ENCODE data around the gene TMEM59L.

The TMEM59L gene

DNA sequence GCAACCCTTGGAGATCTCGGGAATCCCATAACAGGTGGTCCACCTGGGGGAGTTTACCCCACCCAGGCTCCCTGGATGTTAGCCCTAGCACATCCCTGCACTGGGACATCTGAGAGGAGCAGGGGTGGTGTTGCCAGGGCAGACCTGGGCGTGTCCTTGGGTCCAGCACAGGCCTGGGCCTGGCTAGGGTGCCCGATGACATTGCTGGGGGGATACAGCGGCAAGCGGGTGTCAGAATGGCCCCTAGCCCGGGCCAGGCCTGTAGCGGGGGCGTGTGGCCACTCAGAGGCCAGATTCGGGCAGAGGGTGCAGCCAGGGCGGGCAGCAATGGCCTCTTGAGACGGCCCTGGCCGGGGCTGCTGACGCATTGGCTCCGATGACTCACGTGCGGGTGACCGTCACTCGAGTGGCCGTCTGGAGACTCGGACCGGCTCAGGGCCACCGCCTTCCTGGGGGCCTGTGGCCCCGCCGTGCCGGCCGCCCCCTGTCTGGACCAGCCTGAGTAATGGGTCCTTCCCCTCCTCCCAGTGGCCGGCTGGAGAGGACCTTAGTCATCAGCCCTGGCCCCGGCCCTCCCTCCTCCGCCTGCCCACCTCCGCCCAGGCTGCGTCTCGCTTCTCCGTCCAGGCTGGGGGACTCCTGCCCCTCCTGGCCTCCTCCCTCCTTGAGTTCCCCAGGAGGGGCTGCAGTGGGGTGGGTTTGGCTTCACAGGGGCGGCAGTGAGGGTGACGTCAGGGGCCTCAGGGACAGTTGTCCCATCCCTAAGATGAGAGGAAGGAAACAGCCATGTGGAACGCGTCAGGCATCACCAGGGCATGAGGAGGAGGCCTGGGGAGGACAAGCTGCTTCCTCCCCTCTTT, 47.6 kb downstream of the TMEM59L start:
- no peak for DNase-seq

DNA sequence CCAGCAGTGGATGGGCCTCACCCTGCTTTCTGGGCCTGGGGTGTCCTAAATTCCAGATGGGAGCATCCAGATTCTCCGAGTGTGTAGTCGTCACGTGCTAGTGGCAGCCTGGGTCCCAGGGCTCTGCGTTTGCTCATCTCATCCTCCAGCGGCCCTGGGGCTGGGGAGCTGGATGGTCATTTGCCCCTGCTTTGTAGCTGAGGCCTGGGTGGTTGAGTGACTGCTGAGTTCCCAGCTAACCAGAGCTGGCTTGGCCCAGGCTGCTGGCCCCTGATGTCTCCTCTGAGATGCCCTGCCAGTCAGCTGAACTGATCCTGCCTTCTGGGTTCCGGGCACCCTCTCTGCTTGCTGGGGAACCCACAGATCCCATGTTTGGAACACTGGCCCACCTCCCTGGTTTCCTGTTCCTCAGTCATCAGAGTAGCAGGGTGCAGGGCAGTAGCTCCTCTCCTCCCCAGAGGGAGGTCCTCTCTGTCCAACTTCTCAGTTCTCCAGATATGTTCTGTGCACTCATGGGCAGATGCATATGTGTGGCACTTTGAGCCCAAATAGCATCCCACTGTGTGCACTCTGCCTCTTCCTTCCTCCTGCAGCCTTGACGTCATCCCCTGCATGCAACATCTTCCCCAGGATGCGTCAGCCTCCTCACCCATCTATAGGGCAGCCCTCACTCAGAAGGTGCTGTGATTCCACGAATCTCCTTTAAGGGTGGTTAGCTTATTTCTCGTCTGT, 48.4 kb downstream of the TMEM59L start:
- DNase-seq, result no peak

DNA sequence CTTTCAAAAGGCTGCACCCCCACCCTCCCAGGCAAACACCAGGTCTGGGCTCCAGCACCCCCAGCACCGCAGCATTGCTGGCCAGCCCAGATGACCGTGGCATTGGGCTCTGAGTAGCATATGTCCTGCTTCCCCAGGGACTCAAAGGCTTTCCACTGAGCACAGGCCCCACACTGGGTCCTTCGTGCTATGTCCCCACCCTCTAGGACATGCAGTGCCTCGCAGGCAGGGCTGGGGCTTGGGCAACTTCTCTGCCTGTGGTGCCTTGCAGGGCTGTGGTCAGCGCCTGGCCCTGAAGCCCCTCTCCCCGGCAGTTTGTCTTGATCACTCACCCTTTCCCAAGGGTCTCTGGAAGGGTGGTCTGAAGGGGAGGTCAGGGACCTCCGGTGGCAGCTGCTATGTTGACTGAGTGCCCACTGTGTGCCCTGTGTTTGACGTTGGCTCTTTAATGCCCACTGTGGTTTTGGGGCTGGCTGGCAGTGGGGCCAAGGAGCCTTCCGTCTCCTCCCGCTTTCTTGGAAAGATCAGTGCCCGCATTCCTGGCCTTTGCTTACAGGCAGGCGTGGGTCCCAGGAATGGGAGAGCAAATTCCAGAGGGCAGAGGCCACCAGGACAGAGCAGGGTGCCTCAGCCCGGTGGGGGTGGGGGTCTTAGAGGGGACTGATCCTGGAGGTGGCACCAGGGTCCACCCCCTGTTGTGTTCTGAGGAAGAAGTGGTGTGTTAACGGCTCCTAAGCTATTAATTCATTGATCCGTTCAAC, 50.5 kb downstream of the TMEM59L start:
- no peak for DNase-seq

DNA sequence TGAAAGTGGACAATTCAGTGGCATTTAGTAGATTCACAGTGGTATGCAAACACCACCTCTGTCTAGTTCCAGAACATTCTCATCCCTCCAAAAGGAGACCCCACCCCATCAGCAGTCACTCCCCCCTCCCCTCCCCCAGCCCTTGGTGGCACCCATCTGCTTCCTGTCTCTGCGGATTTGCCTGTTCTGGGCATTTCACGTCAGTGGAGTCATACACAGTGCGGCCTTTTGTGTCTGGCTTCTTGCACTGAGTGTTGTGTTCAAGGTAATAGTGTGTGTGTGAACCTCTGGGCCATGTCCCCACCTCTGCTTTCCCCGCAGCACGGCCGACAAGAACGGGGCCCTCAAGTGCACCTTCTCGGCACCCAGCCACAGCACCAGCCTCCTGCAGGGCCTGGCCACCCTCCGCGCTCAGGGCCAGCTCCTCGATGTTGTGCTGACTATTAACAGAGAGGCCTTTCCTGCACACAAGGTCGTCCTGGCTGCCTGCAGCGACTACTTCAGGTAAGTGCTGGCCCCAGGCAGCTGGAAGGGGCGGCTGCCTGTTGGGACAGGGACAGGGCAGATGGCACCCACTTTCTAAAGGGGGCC, 51.4 kb downstream of the TMEM59L start:
- no peak for DNase-seq

DNA sequence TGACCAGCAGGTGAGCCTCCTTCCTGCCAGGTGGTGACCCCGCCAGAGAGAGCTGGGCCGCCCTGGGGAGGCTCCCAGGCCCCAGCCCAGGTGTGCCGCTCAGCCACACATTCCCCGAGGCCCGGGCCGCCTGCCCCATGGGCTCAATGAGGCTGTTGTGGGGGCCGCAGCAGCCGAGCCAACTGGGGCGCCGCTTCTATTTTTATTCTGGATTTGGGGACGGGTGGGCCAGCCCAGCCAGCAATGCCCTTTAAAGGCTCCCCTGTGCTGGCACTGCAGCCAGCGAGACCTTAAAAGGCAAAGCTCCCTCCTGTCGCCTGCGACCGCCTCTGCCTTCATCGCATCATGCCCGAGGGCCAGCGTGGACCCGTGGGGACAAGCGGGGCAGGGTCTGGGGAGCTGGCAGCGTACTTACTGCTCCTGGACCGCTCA, 53.1 kb downstream of the TMEM59L start:
- no peak for DNase-seq

DNA sequence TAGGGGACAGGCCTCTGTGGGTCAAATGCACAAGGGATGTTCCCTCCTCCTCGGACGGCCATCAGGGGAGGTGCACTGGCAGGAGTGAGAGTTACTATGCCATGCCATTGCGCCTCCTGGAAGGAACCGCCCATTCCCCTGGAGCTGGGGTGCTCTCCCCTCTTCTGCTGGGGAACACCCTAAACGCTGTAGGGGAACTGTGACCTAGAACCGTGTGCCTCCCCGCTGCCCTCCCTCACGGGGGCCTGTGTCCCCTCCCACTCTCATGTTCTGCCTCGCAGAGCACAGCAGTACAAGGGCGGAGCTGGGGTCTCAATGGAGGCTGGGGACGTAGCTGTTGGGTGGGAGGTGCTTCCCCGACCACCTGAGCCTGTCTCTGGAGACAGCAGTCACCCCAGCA, 53.6 kb downstream of the TMEM59L start:
- DNase-seq, result no peak

DNA sequence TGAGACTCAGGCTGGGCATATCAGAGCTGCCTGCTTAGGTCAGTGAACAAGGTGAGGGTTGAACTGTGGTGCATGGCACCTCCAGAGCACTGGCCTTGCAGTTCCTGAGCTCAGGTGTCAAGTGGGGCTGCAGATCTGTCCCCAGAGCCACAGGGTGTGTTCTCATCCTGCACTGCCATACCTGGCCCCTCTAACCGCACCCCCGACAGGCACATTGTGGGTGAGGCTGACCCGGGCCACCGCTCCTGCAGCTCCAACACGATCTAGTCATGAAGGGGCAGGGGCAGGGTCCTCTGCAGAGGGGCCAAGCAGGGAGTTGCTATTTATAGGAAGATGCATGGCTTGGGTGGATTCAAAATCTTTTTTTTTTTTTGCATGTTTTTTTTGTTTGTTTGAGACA, 54.1 kb downstream of the TMEM59L start:
- no peak for DNase-seq

DNA sequence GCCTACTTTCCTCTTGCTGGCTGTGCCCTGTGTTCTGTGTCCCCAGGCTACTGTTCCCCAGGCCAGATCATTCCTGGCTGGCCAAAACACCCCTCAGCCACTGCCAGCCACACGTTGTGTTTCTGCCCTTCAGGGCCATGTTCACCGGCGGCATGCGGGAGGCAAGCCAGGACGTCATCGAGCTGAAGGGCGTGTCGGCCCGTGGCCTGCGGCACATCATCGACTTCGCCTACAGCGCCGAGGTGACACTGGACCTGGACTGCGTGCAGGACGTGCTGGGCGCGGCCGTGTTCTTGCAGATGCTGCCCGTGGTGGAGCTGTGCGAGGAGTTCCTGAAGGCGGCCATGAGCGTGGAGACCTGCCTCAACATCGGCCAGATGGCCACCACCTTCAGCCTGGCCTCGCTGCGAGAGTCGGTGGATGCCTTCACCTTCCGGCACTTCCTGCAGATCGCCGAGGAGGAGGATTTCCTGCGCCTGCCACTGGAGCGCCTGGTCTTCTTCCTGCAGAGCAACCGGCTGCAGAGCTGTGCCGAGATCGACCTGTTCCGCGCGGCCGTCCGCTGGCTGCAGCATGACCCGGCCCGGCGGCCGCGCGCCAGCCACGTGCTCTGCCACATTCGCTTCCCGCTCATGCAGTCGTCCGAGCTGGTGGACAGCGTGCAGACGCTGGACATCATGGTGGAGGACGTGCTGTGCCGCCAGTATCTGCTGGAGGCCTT, 55.0 kb downstream of the TMEM59L start:
- DNase-seq, result no peak

DNA sequence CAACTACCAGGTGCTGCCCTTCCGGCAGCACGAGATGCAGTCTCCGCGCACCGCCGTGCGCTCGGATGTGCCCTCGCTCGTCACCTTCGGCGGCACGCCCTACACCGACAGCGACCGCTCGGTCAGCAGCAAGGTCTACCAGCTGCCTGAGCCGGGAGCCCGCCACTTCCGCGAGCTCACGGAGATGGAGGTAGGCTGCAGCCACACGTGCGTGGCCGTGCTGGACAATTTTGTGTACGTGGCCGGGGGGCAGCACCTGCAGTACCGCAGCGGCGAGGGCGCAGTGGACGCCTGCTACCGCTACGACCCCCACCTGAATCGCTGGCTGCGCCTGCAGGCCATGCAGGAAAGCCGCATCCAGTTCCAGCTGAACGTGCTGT, 55.6 kb downstream of the TMEM59L start:
- DNase-seq, result no peak

DNA sequence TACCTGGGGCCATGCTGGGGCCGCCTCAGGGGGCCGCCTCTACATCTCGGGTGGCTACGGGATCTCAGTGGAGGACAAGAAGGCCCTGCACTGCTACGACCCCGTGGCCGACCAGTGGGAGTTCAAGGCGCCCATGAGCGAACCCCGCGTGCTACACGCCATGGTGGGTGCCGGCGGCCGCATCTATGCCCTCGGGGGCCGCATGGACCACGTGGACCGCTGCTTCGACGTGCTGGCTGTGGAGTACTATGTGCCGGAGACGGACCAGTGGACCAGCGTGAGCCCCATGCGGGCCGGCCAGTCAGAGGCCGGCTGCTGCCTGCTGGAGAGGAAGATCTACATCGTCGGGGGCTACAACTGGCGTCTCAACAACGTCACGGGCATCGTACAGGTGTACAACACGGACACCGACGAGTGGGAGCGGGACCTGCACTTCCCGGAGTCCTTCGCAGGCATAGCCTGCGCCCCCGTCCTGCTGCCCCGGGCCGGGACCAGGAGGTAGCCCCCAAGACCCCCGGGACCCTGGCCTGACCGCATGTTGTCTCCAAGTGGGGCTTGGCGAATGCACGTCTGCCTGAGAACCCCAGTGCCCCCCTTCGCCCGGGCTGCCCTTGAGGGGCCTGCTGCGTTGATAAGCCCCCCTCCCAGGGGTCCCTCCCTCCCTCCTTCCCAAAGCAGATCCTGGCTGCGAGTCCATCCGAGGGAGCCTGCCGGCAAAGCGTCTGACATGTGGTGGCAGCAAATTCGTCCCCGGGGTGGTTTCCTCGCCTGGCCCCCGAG, 56.3 kb downstream of the TMEM59L start:
- DNase-seq, result no peak

DNA sequence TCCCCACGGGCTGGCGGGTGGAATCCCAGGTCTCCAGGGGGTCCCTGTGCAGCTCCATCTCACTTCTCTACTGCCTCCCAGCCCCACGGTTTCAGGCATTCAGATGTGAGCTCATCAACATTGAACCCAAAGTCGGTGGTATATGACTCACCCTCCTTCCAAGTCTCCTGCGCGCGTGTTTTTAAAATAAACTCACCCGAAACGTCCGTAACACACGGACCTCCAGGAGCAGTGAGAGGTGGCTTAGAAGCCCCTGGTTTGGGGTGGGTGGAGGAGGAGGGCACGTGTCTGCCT, 56.8 kb downstream of the TMEM59L start:
- no peak for DNase-seq

DNA sequence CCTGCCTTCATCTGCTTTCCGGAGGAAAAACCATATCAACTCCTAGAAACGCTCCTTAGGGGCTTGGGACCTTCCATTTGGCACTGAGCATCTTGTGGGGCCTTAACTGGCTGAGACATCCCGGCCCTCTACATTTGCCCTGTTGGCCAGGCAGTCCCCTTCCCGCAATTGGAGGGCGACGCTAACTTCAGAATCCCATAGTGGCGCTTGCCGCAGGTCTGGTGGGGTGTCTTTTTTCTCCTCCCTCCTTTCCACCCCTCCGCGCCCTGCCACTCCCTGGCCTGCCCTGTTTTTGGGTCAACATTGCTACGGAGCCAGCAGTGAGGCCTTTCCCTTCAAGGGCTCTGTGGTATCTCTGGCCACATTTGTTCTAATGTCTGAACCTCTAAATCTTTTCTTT, 57.2 kb downstream of the TMEM59L start:
- no peak for DNase-seq

DNA sequence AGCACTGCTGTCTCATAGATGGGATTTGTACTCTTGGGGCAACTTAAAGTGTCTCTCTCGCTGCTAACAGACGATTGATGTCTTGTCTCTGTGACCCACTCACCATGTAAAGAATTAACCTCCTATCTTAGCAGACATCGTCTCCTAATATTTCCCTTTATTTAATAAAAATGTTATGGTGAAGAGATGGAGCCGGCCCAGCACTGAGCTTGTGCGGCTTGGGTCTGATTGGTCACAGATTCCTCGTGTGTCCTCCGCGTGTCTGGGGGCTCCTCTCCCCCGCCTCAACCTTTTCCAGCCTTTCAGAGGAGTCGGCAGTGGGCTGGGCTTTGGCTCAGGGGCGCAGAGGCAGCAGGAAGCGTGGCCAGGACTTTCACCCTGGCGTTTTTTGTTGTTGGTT, 57.6 kb downstream of the TMEM59L start:
- DNase-seq, result no peak

All from CD4-positive, alpha-beta T cell treated with Interleukin-17A for 1 hour (primary cell).